GM19328 (cell line): ENCODE data around the gene DCLK2.

Source experiments
- ATAC-seq: cut with Tn5 transposase; IDR thresholded peaks from one replicate; pipeline ENCODE4 v1.9.1; 2021; ENCODE audit warnings: mild to moderate bottlenecking, moderate library complexity; ENCODE audit not compliant: unreplicated experiment

The DCLK2 gene

GRCh38 chr4:150256841-150257730, 178.8 kb downstream of the DCLK2 start:
- no peak for ATAC-seq

- ATAC-seq = no peak
These were observed 180.3 kb downstream of the DCLK2 start for GRCh38 chr4:150258569-150258968.

GRCh38 chr4:150259861-150260567, 181.8 kb downstream of the DCLK2 start:
- ATAC-seq = no peak

GRCh38 chr4:150261571-150261970, 183.3 kb downstream of the DCLK2 start:
- ATAC-seq = no peak

- no peak for ATAC-seq
These were observed 184.4 kb downstream of the DCLK2 start for GRCh38 chr4:150262611-150263010.

- ATAC-seq = no peak
These were observed 186.4 kb downstream of the DCLK2 start for GRCh38 chr4:150264595-150265161.

- ATAC-seq = no peak
These were observed 187.6 kb downstream of the DCLK2 start for GRCh38 chr4:150265806-150266205.

- no peak for ATAC-seq
These were observed 190.2 kb downstream of the DCLK2 start for GRCh38 chr4:150268444-150268843.

- no peak for ATAC-seq
These were observed 200.0 kb downstream of the DCLK2 start for GRCh38 chr4:150278206-150278605.

- no peak for ATAC-seq
These were observed 202.0 kb downstream of the DCLK2 start for GRCh38 chr4:150280081-150280895.

- no peak for ATAC-seq
These were observed 202.7 kb downstream of the DCLK2 start for GRCh38 chr4:150280975-150281374.

- ATAC-seq = no peak
These were observed 205.4 kb downstream of the DCLK2 start for GRCh38 chr4:150283689-150284088.

- no peak for ATAC-seq
These were observed 208.4 kb downstream of the DCLK2 start for GRCh38 chr4:150286656-150287055.

- no peak for ATAC-seq
These were observed 211.0 kb downstream of the DCLK2 start for GRCh38 chr4:150289198-150289597.

GRCh38 chr4:150289881-150290280, 211.6 kb downstream of the DCLK2 start:
- ATAC-seq = no peak

GRCh38 chr4:150297861-150298474, 219.7 kb downstream of the DCLK2 start:
- ATAC-seq = no peak

GRCh38 chr4:150299816-150300215, 221.6 kb downstream of the DCLK2 start:
- ATAC-seq = no peak

- no peak for ATAC-seq
These were observed 224.3 kb downstream of the DCLK2 start for GRCh38 chr4:150302553-150302952.

- ATAC-seq = no peak
These were observed 227.8 kb downstream of the DCLK2 start for GRCh38 chr4:150305995-150306394.

- no peak for ATAC-seq
These were observed 228.5 kb downstream of the DCLK2 start for GRCh38 chr4:150306719-150307118.
